Measurements from ENCODE around the gene EME1. TPM values are rescaled to one million over a fixed set of nuclear protein-coding genes. Genes with fewer than 3 reads are reported as not detected.

EME1 gene
- total and polyA plus RNA-seq, 2 donors (not counting 3 experiments of a cell fraction or from before 2014, with no cell fraction given) = 5.6 to 9.1 TPM

GRCh38 chr17:50367401-50367800, 5.6 kb upstream of the EME1 start:
- peaks cover 11% of the 10 kb centered on the region for H3K4me1 ChIP-seq (ENCODE audit: control insufficient read depth, extremely low read depth, insufficient read depth, low read length)
- FAIRE-seq (no peak), DNase-seq (ENCODE audit: low read depth, low spot score) (no peak)
- CTCF ChIA-PET = interaction anchor here (2.5 kb wide), 1 partner anchor 30 kb away, joined by 7 read pairs; the partner anchor contains the start of gene LRRC59
- H3K27me3 ChIP-seq (ENCODE audit: control insufficient read depth in 2 of 2, insufficient read depth in 2 of 2, low read length in 2 of 2) = no peaks in the 10 kb centered on the region
- no peak for TF ChIP-seq POLR2A (IDR thresholded peaks at IDR 0.05; ENCODE audit: low read depth, low read length)
- TF ChIP-seq GATA2 (IDR thresholded peaks at IDR 0.05; ENCODE audit: insufficient read depth, insufficient read length, low read depth, low read length) = no peak
- TF ChIP-seq CTCF (IDR thresholded peaks at IDR 0.05; ENCODE audit: extremely low read depth in 1 of 2, insufficient read depth in 1 of 2, low read depth in 1 of 2, low read length in 2 of 2) = no peak
- TF ChIP-seq EZH2 (IDR thresholded peaks at IDR 0.05; ENCODE audit: borderline replicate concordance, low read depth, low read length, severe bottlenecking) = no peak
- POLR2A ChIA-PET = no interaction called here
- H3K9me1 ChIP-seq (replicated peaks; ENCODE audit: control insufficient read depth, extremely low read depth, insufficient read depth, low read length) = no peaks in the 10 kb centered on the region
- no TSS peak for BruUV-seq (replicated peaks)
- H3K4me3 ChIP-seq (replicated peaks in 1 of 3; ENCODE audit: insufficient read depth in 1 of 3, low read depth in 1 of 3, low read length in 3 of 3) = no peak overlapping the region
- H4K20me1 ChIP-seq (replicated peaks; ENCODE audit: control insufficient read depth, extremely low read depth, insufficient read depth, low read length) = no peaks in the 10 kb centered on the region
- H3K79me2 ChIP-seq (ENCODE audit: control insufficient read depth, insufficient read depth, low read length) = peaks cover 15% of the 10 kb centered on the region
- no peak overlapping the region for H2AFZ ChIP-seq (ENCODE audit: low read depth, low read length)
- no peaks in the 10 kb centered on the region for H3K9me3 ChIP-seq (replicated peaks; ENCODE audit: control insufficient read depth, insufficient read depth, low read length)
- H3K4me2 ChIP-seq (ENCODE audit: insufficient read depth, low read length) = no peak overlapping the region
- no peak overlapping the region for H3K27ac ChIP-seq (ENCODE audit: insufficient read depth, low read depth, low read length)
- dilution Hi-C loops (cut with MboI; ENCODE audit: extremely low pct_ligation_motif_present, low sequenced_read_pairs) (no loop called here), intact Hi-C loops (cut with micrococcal nuclease) (no loop called here)
- H3K9ac ChIP-seq (replicated peaks; ENCODE audit: extremely low read depth, insufficient read depth, low read length) = no peak overlapping the region
- peaks cover 3 to 34% of the 10 kb centered on the region in 2 experiments for H3K36me3 ChIP-seq (ENCODE audit: control insufficient read depth in 2 of 2, extremely low read depth in 1 of 2, insufficient read depth in 2 of 2, low read length in 2 of 2)

GRCh38 chr17:50370052-50370451, 3.0 kb upstream of the EME1 start:
- Histone ChIP-seq H3K9ac (replicated peaks; ENCODE audit: extremely low read depth, insufficient read depth, low read length) (no peak overlapping the region), H2AFZ (ENCODE audit: low read depth, low read length) (no peak overlapping the region), H3K36me3 (ENCODE audit: control insufficient read depth in 2 of 2, extremely low read depth in 1 of 2, insufficient read depth in 2 of 2, low read length in 2 of 2) (peaks cover 3 to 34% of the 10 kb centered on the region in 2 experiments), H3K4me2 (ENCODE audit: insufficient read depth, low read length) (no peak overlapping the region), H3K4me3 (replicated peaks in 1 of 3; ENCODE audit: insufficient read depth in 1 of 3, low read depth in 1 of 3, low read length in 3 of 3) (no peak overlapping the region), H3K9me1 (replicated peaks; ENCODE audit: control insufficient read depth, extremely low read depth, insufficient read depth, low read length) (no peaks in the 10 kb centered on the region), H3K27me3 (ENCODE audit: control insufficient read depth in 2 of 2, insufficient read depth in 2 of 2, low read length in 2 of 2) (no peaks in the 10 kb centered on the region), H4K20me1 (replicated peaks; ENCODE audit: control insufficient read depth, extremely low read depth, insufficient read depth, low read length) (no peaks in the 10 kb centered on the region), H3K4me1 (ENCODE audit: control insufficient read depth, extremely low read depth, insufficient read depth, low read length) (peaks cover 15% of the 10 kb centered on the region), H3K9me3 (replicated peaks; ENCODE audit: control insufficient read depth, insufficient read depth, low read length) (no peaks in the 10 kb centered on the region), H3K79me2 (ENCODE audit: control insufficient read depth, insufficient read depth, low read length) (peaks cover 17% of the 10 kb centered on the region), H3K27ac (ENCODE audit: insufficient read depth, low read depth, low read length) (no peak overlapping the region)
- ChIA-PET CTCF (interaction anchor here (1.5 kb wide), 1 partner anchor 27 kb away, joined by 4 read pairs; the partner anchor contains the start of gene LRRC59), POLR2A (no interaction called here)
- no TSS peak for BruUV-seq (replicated peaks)
- DNase-seq (ENCODE audit: low read depth, low spot score) (no peak), FAIRE-seq (no peak)
- TF ChIP-seq POLR2A (IDR thresholded peaks at IDR 0.05; ENCODE audit: low read depth, low read length) = no peak
- TF ChIP-seq CTCF (IDR thresholded peaks at IDR 0.05; ENCODE audit: extremely low read depth in 1 of 2, insufficient read depth in 1 of 2, low read depth in 1 of 2, low read length in 2 of 2) = no peak
- no peak for TF ChIP-seq POLR2AphosphoS5 (IDR thresholded peaks at IDR 0.05; ENCODE audit: insufficient read depth, low read depth, low read length)
- TF ChIP-seq MAX (IDR thresholded peaks at IDR 0.05; ENCODE audit: insufficient read depth, insufficient read length) = no peak
- TF ChIP-seq GATA2 (IDR thresholded peaks at IDR 0.05; ENCODE audit: insufficient read depth, insufficient read length, low read depth, low read length) = no peak
- TF ChIP-seq EZH2 (IDR thresholded peaks at IDR 0.05; ENCODE audit: borderline replicate concordance, low read depth, low read length, severe bottlenecking) = no peak
- TF ChIP-seq FOS (IDR thresholded peaks at IDR 0.05; ENCODE audit: borderline replicate concordance, insufficient read depth, low read length) = no peak
- TF ChIP-seq MYC (IDR thresholded peaks at IDR 0.05; ENCODE audit: low read depth, low read length) = no peak
- no peak for TF ChIP-seq JUN (IDR thresholded peaks at IDR 0.05; ENCODE audit: borderline replicate concordance, insufficient read depth, insufficient read length, low read depth)
- dilution Hi-C loops (cut with MboI; ENCODE audit: extremely low pct_ligation_motif_present, low sequenced_read_pairs) (no loop called here), intact Hi-C loops (cut with micrococcal nuclease) (no loop called here)
